ENCODE data around the gene ARV1. TPM values are rescaled to one million over a fixed set of nuclear protein-coding genes. Genes with fewer than 3 reads are reported as not detected.

The ARV1 gene
- 22.5 and 33.1 TPM in 2 replicates for total RNA-seq

GRCh38 chr1:230978491-230979388, at the start of gene ARV1, which contains the start of gene TTC13:
TSS of gene ARV1 (plus strand) at chr1:230979094. CDS start at chr1:230979106, 12 bp downstream.
TSS of gene TTC13 (minus strand) at chr1:230978861. CDS start at chr1:230978830, 31 bp downstream.

DNA sequence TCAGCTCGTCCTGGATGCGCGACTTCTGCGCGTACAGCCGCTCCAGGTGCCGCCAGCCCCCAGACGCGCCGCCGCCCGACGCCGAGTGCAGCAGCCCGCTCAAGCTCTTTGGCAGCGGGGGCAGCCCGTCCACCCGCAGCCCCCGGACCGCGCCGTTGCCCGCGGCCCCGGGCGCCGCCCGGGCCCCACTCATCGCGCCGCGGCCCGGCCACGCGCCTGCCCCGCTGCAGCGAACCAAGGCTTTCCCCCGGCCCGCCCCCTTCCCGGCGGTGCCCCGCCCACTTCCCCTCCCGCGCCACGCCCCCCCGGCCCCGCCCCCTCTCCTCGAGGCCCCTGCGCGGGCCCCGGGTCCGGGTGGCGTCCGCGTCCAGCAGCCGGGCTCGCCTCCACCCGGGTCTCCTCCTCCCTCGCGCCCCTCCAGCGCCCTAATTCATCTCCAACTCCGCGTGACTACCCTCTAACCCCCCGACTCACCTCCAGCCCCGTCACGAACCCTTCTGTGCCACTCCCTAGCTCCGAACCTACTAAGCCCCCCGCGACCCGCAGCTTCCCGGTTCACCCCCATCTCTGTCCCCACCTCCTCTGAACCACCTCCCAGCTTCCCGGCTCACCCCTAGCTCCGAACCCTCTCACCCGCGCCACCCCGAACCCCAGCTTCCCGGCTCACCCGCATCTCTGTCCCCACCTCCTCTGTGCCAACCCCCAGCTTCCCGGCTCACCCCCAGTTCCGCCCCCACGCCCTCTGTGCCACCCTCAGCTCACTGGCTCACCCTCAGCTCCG, 61.3 kb downstream of the ARV1 start, which contains the start of gene FAM89A:
Gene FAM89A (minus strand): TSS at position 236 of the 781 bp plus-strand sequence. CDS start 43 bp downstream, at position 193.

Other genes starting within 250 kb of the ARV1 start
- gene CAPN9, start 231.7 kb upstream of the ARV1 start, total RNA-seq = not detected in 2 replicates
- 19.5 and 21.3 TPM in 2 replicates for gene C1orf198, start 110.6 kb upstream of the ARV1 start, total RNA-seq
- 7.4 and 17.0 TPM in 2 replicates for gene TTC13, start 233 bp upstream of the ARV1 start, total RNA-seq
- 6.9 and 10.6 TPM in 2 replicates for gene FAM89A, start 61.2 kb downstream of the ARV1 start, total RNA-seq
- gene TRIM67, start 183.0 kb downstream of the ARV1 start, total RNA-seq = not detected in 2 replicates

Data from myometrial cell (primary cell).